HG03280 (cell line): ENCODE results near the gene ELFN2.
"Not testable (repeated sequence)": the region's sequence is repeated elsewhere in the genome, so short reads cannot be mapped to it uniquely, and the experiment has no call there.

Experiments used
- ATAC-seq: cut with Tn5 transposase; IDR thresholded peaks from one replicate; pipeline ENCODE4 v1.9.1; 2021; ENCODE audit warnings: mild to moderate bottlenecking, moderate library complexity; ENCODE audit not compliant: unreplicated experiment

Gene ELFN2

GRCh38 chr22:37337204-37337943, 89.9 kb downstream of the ELFN2 start:
- no peak for ATAC-seq

GRCh38 chr22:37336579-37336978, 90.7 kb downstream of the ELFN2 start:
- no peak for ATAC-seq

- no peak for ATAC-seq
Measured at GRCh38 chr22:37335806-37336199, 91.5 kb downstream of the ELFN2 start.

GRCh38 chr22:37334859-37335805, 92.1 kb downstream of the ELFN2 start:
- ATAC-seq, result no peak

- ATAC-seq, result no peak
Measured at GRCh38 chr22:37334461-37334858, 92.8 kb downstream of the ELFN2 start.

- ATAC-seq, result no peak
Measured at GRCh38 chr22:37333724-37334460, 93.4 kb downstream of the ELFN2 start.

- ATAC-seq, result no peak
Measured at GRCh38 chr22:37331856-37332536, 95.3 kb downstream of the ELFN2 start.

GRCh38 chr22:37331034-37331428, 96.2 kb downstream of the ELFN2 start:
- ATAC-seq, result no peak

- no peak for ATAC-seq
Measured at GRCh38 chr22:37330200-37331033, 96.9 kb downstream of the ELFN2 start.

GRCh38 chr22:37329238-37330140, 97.8 kb downstream of the ELFN2 start:
- no peak for ATAC-seq

- ATAC-seq, result not testable (repeated sequence)
Measured at GRCh38 chr22:37328538-37329237, 98.6 kb downstream of the ELFN2 start.

GRCh38 chr22:37328017-37328416, 99.3 kb downstream of the ELFN2 start:
- no peak for ATAC-seq

- ATAC-seq, result no peak
Measured at GRCh38 chr22:37326726-37327125, 100.6 kb downstream of the ELFN2 start.

GRCh38 chr22:37325039-37325395, 102.3 kb downstream of the ELFN2 start:
- ATAC-seq, result no peak

- ATAC-seq, result no peak
Measured at GRCh38 chr22:37324340-37325038, 102.8 kb downstream of the ELFN2 start.

- ATAC-seq, result no peak
Measured at GRCh38 chr22:37320726-37321677, 106.3 kb downstream of the ELFN2 start.

- no peak for ATAC-seq
Measured at GRCh38 chr22:37319469-37319868, 107.8 kb downstream of the ELFN2 start.
